Activated gamma-delta T cell (primary cell): ENCODE measurements around the gene KRABD2.
A peak's percentile ranks its signal among the peaks of the same experiment; 100 is the strongest.
"Not testable (repeated sequence)": the region's sequence is repeated elsewhere in the genome, so short reads cannot be mapped to it uniquely, and the experiment has no call there.

ENCODE experiments used
- DNase-seq: peaks from one replicate; lab custom pipeline; 2025; lab: John Stamatoyannopoulos, UW

KRABD2 gene

DNA sequence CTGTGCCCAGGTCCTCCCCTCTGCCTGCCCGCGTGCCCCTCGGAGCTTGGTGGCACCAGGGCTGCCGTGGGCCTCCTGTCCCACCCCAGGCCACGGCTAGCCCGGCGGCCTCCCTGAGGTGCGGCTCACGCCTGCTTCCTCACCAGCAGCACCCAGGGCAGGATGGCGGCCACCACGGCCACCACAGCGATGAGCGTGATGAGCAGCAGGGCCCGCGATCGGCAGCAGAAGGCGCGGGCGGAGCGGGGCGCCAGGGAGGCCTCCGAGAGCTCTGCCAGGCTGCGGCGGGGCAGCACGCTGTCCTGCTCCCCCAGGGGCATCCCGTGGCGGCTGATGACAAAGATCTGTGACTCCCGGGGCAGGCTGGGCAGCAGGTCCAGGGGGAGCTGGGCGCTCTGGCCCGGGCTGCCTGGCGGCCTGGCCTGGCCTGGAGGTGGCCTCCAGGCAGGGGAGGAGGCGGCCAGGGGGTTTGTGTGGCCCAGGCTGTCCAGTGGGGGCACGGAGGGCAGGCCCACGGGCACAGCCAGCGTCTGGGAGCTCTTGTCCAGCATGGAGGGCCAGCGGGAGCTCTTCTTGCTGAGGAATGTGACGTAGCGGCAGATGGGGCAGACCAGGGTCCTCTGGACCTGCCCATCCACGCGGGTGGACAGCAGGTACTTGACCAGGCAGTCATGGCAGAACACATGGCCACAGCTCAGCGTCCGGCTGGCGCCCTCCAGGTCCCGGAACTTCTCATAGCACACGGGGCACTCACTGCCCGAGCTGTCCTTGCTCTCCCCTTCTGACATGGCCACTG, 16.4 kb upstream of the KRABD2 start:
- DNase-seq, result no peak

DNA sequence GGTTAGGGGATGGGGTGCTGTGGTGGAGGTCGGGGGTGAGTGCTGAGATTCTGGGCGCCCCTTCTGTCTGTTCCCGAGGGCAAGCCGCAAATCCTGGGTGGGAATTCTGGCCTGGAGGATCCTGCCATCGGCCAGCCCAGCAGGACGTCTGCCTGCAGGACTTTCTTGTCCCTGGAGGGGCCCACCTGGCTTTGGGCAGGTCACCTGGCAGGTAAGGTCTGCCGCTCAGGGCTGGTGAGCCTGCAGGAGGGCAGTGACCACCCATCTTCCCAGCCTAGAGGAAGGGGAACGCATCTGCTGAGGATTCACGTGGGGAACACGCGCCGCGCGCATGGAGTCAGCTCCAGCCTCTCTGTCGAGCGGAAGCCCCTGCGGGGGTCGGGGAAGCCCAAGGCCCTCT, 15.8 kb upstream of the KRABD2 start:
- no peak for DNase-seq

DNA sequence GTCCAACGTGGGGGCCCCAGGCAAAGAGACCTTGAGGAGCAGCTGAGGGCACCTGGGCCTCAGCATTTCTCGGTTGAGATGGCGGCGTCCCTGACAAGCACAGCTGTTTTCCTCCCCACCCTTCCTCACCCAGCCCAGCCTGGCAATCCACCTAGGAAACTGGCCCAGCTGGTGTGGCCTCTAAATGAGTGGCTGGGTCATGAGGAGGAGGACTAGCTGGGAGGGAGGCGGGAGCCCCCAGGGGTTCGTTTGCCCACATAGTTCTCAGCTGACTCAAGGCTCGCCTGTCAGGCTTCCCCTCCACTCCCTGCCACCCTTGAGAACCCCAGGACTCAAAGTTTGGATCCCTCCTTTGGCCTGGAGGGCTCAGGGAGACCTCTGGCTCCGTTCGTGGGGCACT, 15.2 kb upstream of the KRABD2 start:
- no peak for DNase-seq

DNA sequence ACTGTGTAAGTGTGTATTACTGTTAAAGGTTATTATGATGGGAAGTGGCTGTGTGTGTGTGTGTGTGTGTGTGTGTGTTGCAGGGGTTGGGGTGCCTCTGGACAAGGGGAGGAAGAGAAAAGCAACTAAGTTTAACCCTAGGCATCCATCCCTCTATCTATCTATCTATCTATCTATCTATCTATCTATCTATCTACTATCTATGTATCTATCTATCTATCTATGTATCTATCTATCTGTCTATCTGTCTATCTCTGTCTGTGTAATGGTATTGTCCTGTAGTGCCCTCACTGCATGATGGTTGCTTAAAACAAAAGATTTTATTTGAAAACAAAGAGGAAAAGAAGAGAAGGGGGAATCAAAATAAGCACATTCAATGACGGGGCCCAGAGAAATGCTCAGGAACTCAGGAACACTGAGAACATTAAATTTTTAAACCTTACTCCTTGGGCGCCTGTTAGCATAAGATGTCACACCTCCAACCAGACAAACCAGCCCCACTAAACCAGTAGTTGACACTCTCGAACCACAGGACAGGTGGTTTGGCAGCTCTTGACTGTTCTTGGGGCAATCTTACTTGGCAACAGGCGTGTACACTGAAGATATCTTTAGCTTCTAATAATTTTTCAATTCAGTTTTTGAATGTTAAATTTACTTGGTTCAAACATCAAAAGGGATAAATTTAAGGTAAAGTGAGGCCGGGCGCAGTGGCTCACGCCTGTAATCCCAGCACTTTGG, 11.6 kb upstream of the KRABD2 start:
- no peak for DNase-seq

DNA sequence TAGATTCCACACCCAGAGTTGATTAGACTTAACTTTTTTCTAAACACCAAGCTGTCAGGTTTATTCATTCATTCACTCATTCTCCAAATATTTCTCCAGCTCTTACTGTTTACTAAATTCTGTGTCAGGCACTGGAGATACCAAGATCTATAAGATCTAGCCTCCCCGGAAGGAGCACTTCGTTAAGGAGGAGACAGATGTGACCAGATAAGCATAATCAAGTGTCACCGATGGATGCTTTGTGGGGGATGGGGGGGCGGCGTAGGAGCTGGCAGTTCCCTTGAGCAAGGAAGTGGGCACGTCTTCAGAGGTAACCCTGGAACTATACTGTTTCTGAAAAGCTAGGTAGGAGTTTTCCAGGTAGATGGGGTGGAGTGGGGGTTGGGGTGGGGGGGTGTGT, 10.3 kb upstream of the KRABD2 start:
- DNase-seq, result no peak

DNA sequence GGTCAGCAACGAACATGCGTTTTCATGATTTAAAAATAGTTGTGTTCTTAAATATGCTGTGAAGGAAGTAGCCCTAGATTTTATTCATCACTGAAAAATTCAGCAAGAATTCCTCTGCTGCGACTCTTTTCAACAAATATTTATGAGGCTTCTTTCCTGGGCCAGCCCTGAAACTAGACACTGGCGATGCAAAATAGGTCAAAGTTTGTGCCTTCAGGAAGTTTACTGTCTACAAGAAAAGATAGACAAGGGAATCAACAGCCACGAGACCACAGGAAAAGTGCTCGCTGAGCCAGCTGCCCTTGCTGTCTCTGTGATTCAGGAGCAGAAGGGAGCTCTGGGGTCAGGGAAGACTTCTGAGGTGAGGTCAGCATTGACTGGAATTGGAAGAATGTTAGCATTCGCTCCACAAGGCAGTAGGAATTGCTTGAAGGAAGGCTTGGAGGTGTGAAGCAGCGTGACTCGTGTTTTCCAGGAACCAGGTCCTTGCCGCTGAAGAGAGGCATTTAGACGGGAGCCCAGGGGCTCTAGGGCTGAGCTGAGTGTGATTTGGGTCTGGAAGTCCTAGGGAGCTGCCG, 8.4 kb upstream of the KRABD2 start:
- DNase-seq, result no peak

DNA sequence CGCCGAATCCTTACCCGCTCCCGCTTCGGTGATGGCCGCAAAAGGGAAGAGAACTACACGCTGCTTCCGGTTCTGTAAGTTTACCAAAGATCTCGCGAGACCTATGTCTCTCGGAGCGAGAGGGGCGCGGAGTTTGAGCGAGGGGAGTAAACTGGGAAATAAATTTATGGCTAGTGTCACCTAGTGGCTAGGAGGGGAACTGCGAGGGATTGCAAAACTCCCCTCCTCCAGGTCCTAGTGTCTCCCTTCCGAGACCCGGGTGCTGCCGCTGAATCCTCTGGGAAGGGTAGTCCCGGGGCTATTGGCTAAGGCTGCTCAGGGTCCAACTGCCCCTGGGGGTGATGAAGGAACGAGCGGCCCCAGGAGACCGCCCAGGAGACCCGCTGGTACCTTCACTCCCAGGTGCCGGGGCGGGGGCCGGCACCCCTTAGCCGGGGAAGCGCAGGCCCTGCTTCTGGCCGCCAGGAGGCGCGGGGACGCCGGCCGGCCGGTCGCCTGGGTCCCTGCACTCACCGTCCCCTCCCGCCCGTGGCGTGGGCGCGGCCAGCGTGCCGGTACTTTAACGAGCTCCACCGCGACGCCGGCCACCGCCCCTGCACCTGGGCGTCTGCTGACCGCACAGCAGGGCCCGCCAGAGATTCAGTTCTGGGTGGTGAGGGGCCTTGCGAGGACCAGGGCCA, 6.8 kb upstream of the KRABD2 start, which contains the start of gene RPL26:
TSS of gene RPL26 (minus strand) at position 51 of the 680 bp plus-strand sequence. CDS start 883 bp downstream, outside the sequence.
- DNase-seq, result peak; percentile 75

DNA sequence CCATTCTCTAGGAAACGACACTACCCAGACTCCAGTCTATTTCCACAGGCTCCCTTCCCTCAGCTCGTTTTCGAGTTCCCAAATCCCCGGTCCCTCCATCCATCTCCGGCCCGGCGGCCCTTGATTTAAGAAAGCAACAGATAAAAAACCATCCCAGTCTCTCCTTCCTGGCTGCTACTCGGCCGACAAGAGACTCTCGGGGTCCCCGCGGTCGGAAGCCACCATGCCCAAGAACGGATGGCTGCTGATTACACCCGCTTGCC, 6.3 kb upstream of the KRABD2 start:
- DNase-seq, result no peak

DNA sequence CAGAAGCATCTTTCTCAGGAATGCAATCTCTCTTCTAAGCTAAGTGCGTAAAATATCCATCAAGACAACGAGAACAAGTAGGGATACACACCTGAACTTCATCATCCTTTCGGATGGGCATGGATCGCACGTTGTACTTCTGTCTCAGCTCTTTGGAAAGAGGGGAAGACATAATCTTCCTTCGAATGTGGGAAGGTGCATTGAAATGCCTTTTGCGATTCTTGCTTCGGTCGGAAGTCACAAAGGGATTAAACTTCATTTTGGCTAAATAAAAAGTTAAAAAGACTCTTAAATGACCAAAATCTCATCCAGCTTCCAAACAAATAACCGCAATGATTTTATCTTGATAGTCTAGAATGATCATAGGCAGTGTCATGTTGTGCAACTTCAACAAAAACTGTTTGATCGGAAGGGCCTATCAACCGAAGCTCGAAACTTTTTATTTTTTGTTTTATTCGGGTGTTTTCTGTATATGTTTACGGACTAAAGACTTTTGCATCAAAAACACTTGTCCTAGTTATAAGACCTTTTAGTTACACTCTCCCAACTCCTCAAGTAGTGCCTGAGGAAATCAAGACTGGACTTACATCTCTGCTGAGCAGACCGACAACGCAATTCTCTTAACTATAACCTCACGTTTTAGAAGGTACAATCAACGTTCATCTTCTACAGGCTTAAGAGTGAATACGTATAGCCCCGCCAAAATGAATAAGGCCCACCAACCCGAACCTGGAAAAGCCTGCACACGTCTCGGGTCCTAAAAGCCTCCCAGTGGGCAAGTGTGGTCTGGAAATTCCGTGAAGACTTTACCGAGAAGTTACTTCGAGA, 5.8 kb upstream of the KRABD2 start:
- no peak for DNase-seq

DNA sequence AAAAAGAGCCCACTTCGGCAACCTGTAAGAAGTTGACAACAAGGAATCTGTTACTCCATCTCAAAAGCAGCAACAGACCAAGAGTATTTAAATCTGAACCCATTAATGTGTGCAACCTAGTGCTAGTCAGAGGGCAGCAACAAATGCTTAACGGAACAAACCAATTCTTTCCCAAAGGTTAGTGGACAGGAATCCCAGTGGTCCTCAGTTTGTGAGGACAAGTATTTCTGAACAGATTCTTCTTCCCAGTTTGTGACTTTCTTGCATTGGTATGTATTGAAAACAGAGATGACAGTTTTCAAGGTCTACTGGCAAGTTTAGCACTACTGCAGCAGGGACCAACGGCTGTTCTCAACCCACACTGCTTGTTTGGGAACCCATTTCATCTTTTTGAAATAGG, 3.5 kb upstream of the KRABD2 start:
- no peak for DNase-seq

DNA sequence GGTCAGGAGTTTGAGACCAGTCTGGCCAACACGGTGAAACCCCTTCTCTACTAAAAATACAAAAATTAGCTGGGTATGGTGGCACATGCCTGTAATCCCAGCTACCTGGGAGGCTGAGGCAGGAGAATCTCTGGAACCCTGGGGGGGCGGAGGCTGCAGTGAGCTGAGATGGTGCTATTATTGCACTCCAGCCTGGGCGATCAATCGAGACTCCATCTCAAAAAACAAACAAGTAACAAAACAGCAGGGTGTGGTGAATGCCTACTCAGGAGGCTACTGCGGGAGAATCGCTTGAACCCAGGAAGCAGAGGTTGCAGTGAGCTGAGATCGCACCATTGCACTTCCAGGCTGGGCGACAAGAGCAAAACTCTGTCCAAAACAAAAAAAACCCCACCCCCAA, 1.6 kb upstream of the KRABD2 start:
- not testable (repeated sequence) for DNase-seq

DNA sequence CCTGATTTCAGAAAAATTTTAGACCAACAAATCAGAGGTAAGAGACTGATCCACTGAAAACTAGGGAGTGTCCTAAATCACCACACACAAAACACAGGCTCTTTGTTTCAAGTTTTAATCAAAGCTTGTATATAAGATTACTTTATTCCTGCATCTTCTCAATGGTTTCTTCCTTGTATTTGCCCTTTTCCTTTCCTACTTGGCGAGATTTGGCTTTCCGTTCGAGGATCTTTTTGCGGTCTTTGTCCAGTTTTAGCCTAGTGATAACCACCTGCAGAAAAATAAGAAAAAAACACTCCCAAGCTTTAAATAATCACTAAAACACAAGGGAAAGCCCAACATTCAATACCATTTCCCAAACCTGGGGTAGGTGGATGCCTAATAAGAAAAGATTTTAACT, 918 bp upstream of the KRABD2 start:
- DNase-seq, result no peak

DNA sequence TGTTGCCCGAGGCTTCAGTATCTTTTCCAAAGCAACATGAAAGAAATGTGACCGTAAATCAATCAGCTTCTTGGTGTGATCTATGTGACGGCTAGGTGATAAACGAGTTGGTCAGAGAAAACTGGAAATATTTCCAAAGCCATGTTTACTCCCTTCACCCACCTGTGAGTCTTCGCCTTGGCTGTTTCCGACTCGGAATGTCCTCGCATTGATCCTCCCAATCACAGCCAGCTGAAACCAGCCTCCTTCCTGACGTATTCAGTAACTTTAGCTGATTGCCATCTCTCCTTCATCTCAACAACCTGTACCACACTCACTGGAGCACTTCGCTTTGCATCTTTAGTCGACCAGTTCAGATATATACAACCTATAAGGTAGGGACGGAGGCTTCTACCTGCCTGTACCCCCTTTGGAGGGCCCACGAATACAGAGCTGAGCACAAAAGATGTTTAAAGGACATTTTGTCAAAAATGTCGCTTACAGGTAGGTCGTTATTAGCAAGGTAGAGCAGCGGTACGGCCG, 705 bp downstream of the KRABD2 start:
- DNase-seq, result no peak

DNA sequence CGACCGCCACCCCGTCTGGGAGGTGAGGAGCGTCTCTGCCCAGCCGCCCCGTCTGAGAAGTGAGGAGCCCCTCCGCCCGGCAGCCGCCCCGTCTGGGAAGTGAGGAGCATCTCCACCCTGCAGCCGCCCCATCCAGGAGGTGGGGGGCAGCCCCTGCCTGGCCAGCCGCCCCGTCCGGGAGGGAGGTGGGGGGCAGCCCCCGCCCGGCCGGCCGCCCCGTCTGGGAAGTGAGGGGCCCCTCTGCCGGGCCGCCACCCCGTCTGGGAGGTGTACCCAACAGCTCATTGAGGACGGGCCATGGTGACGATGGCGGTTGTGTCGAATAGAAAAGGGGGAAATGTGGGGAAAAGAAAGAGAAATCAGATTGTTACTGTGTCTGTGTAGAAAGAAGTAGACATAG, 2.6 kb downstream of the KRABD2 start:
- DNase-seq, result not testable (repeated sequence)

DNA sequence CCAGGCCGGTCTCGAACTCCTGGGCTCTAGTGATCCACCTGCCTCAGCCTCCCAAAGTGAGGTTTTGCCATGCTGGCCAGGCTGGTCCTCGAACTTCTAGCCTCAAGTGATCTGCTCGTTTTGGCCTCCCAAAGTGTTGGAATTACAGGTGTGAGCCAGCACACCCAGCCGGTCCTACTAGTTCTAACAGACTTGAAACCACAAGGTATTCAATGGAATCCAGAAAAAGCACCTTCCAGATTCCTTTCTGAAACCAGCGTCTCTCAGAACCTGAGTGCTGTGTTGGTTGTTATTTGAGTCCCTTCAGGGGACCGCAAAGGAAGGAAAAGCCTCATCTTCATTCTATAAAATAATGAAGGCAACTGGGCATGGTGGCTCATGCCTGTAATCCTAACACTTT, 4.1 kb downstream of the KRABD2 start:
- DNase-seq, result no peak

DNA sequence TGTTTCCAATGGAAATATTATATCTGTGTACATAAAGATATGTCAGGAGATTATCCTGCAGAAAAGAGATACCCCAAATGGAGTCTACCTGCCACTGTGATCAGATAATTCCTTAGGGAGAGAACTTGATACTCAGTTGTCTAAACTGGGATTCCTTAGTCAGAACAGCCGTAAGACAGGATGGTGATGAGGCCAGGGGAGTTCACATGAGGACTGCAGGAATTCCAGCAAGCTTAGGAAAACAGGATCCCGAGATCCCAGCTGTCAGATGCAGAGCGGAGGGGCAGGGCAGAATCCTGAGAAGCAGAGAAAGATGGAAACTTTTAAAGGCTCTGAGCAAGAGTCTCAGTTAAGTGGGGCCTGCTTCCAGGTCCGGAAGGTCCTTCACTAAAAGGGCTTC, 4.7 kb downstream of the KRABD2 start:
- DNase-seq, result no peak

DNA sequence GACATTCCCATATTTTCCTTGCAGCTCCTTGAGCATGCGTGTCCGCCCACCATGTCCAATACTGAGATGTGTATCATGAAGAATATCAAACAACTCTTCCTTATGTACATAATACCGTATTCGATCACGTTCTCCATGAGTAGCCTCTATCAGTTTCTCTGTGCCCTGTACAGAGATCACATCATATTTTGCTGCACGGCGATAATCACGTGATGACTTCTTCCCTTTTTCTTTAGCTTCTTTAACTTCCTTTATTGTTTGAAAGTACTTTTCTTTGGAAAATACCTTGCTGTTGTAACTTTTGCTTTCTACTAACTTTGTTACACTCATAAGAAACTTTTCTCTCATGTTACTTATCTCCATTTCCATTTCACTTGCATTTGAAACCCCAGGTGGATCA, 6.6 kb downstream of the KRABD2 start:
- DNase-seq, result no peak

DNA sequence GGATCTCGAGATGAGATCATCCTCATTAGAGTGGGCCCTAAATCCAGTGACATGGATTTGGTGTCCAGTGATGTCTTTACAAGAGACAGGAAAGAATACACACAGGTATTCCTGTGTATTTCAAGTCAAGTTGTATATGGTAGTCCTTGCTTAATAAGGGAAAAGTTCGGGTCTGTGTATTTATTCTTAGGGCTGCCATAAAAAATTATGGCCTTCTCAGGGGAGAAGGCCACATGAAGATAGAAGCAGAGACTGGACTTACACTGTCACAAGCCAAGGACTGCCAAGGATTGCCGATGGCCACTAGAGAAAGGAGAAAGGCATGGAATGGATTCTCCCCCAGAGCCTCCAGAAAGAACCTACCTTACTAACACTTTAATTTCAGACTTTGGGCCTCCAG, 8.3 kb downstream of the KRABD2 start:
- DNase-seq, result no peak

DNA sequence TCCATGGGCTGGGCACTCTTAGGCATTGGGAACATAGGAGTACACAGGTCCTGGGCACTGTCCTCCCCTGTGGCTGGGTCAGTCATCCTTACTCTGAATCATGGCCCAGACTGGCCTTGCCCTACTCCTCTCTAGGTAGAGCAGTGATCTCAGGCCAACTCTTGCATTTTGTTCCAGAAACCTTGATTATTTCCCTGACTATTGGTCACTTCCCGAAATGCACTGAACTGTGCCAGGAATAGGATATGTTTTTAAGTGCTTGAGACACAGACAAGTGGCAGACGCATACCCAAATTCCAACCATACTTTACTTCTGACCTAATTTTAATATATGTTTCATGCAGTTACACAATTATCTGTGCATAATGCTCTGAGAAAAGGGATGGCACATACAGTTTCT, 10.3 kb downstream of the KRABD2 start:
- DNase-seq, result no peak

DNA sequence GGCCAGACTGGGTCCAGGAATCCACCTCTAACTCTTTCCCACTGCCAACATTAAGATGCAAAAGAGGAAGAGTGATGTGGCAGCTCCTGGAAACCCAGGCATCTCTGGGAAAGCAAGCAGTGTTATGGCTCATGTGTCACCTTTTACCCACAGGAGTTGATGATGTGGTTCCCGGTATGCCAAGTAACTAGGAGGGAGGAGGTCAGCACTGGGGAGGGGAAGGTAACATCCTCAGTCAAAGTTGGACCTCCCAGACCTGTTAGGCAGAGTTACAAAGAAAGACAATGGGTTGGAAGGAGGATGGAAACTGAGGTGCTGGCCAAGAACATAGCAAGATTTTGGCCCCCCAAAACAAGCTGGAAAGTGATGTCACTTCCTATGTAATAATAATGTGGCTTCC, 11.4 kb downstream of the KRABD2 start:
- no peak for DNase-seq

DNA sequence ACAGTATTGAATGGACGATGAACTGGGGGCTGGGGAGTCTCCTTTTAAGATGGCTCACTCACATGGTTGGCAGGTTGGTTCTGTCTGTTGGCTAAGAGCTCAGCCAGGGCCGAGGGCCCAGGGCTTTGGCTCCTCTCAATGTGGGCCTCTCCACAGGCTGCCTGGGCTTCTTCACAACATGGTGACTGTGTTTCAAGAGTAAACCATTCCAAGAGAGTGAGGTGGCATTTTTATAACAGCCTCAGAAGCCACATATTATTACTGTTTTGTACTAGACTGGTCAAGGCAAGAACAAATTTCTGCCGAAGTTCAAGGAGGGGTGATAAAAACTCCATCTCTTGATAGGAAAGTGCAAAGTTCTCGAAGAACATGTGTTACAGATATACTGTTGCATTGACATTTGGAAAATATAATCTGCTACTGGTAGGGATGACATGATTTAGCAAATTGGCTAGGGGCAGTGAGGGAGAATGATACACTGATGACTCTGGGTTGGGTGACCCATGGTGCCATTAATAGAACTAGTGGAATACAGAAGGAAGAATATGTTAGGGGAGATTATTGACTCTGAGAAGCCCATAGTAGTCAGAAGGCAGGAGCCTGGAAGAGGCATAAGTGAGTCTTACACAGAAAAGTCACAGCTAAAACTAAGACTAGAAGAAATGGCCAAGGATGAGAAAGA, 13.7 kb downstream of the KRABD2 start:
- DNase-seq, result no peak
